ENCODE measurements around the gene PCSK6. TPM values are rescaled to one million over a fixed set of nuclear protein-coding genes. Genes with fewer than 3 reads are reported as not detected.

PCSK6 gene
- total RNA-seq, 4 donors from 2014 or later, result 4.0 to 28.6 (median 17.5) TPM

DNA sequence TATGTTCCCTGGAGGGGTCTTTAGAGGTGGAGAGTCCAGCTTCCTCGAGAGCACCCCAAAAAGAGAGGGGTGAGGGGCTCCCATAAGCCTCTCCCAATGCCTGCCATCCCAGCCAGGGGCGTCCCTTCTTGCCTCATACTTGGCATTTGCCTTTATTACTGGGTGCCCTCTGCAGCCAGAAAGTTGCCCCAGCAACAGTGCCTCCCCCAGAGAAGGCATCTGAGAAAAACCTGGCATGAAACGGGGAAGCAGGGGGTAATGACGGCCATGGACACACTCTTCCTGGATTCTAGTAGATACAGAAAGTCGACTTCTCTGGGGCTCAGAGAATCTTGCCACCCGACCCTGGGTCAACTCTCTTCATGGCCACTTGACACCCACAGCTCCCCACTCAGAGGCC, 90.1 kb downstream of the PCSK6 start:
- DNase-seq, result no peak
- Histone ChIP-seq H3K36me3 (no peaks in the 10 kb centered on the region), H3K9me3 (no peaks in the 10 kb centered on the region), H3K4me3 (replicated peaks in 1 of 3) (no peak overlapping the region), H3K27ac (no peak overlapping the region), H3K27me3 (no peaks in the 10 kb centered on the region), H3K4me1 (no peaks in the 10 kb centered on the region)
- intact Hi-C loops (cut with DNase I), result no loop called here
- TF ChIP-seq POLR2A (IDR thresholded peaks at IDR 0.05) (no peak), CTCF (IDR thresholded peaks at IDR 0.05) (no peak)
- 66 to 81% methylated on average over 6 of the region's 6 CpGs for WGBS, 2 donors

DNA sequence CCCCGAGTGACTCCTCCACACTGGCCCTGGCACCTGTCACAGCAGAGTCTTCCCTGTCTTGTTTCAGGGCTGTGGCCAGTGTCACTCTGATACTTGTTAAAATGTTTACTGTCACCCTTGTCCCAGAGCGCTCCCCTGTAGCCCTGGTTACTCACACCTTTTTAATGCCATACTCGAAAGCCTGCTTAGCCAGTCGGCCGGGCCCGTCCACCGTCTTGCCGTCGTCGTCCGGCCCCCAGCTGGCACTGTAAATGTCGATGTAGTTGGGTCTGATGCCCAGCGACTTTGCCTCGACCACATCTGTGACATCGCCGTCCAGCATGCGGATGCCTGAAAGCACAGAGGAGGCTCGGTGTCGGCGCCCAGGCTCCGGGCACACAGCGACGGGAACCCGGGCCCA, 91.3 kb downstream of the PCSK6 start:
- no peaks in the 10 kb centered on the region for H3K36me3 ChIP-seq
- no peak for TF ChIP-seq POLR2A (IDR thresholded peaks at IDR 0.05)
- no peak for TF ChIP-seq CTCF (IDR thresholded peaks at IDR 0.05)
- no peaks in the 10 kb centered on the region for H3K27me3 ChIP-seq
- 79 to 82% methylated on average over 23 to 24 of the region's 24 CpGs for WGBS, 2 donors
- no peak for DNase-seq
- H3K9me3 ChIP-seq, result no peaks in the 10 kb centered on the region
- H3K4me3 ChIP-seq (replicated peaks in 1 of 3), result no peak overlapping the region
- intact Hi-C loops (cut with DNase I), result no loop called here
- no peak overlapping the region for H3K27ac ChIP-seq
- H3K4me1 ChIP-seq, result no peaks in the 10 kb centered on the region

DNA sequence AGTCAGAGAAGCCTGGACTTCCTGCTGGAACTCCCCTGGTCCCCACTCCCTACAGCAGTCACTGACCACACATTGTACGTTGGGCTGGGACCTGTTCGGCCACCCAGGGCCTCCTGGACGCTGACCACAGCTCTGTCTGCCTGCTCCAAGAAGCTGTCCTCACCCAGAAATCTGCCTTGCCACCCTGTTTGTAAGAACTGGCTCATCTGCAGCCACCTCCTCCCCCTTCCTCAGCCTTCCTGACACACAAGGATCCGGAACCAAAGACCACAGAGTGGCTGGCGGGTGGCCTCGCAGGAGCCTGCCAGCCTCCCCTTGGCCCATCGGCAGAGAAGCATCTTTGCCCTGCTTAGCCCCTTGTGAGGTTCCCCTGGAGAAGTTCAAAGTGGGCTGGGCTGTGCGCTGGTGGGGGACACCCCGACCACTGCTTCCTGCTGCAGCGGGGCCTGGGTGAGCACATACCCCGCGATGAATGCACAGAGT, 91.9 kb downstream of the PCSK6 start:
- Histone ChIP-seq H3K27ac (no peak overlapping the region), H3K27me3 (no peaks in the 10 kb centered on the region), H3K36me3 (no peaks in the 10 kb centered on the region), H3K4me3 (replicated peaks in 1 of 3) (no peak overlapping the region), H3K4me1 (no peaks in the 10 kb centered on the region), H3K9me3 (no peaks in the 10 kb centered on the region)
- intact Hi-C loops (cut with DNase I), result no loop called here
- 64 to 81% methylated on average over 8 of the region's 12 CpGs for WGBS, 2 donors
- no peak for DNase-seq
- TF ChIP-seq CTCF (IDR thresholded peaks at IDR 0.05) (no peak), POLR2A (IDR thresholded peaks at IDR 0.05) (no peak)

DNA sequence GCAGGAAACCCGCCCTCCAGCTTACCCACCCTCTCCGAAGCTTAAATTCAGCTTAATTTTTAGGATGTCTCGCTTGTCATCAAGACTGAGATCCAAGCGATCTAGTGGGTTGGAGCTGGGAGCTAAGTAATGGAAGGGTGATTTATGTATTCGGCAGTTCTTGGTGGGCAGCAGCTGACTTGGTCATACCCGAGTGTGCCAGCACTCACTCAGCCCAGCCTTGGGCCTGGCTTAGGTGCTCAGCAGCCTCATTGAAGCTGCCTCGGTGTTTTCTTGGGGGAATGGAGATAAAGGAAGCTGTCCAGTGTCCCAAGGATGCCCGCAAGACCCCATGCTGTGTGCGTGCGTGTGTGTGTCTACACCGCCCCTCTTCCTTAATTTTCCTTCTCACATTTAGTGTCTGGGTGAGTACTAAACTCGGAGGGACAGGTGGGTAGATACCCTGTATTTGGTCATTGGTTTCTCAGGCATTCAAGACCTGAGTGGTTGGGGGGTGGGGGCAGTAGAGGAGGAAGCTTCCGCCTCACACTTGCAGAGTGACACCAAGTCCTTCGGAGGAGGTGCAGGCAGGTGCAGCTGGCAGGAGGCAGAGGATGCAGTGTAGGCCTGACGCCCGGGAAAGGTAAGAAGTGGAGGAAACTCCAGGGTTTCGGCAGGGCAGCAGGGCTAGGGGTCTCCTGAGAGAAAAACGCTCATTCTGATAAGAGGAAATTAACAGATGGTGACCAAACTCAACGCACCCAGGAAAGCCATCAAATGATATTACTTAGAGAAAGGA, 92.8 kb downstream of the PCSK6 start:
- no peaks in the 10 kb centered on the region for H3K27me3 ChIP-seq
- no peaks in the 10 kb centered on the region for H3K9me3 ChIP-seq
- no peak overlapping the region for H3K4me3 ChIP-seq (replicated peaks in 1 of 3)
- H3K27ac ChIP-seq, result no peak overlapping the region
- intact Hi-C loops (cut with DNase I), result no loop called here
- TF ChIP-seq CTCF (IDR thresholded peaks at IDR 0.05), result no peak
- no peak for TF ChIP-seq POLR2A (IDR thresholded peaks at IDR 0.05)
- no peak for DNase-seq
- 86 to 92% methylated on average over 19 of the region's 19 CpGs for WGBS, 2 donors
- no peaks in the 10 kb centered on the region for H3K4me1 ChIP-seq
- no peaks in the 10 kb centered on the region for H3K36me3 ChIP-seq

- Histone ChIP-seq H3K4me1 (no peaks in the 10 kb centered on the region), H3K27me3 (no peaks in the 10 kb centered on the region), H3K9me3 (no peaks in the 10 kb centered on the region), H3K4me3 (replicated peaks in 1 of 3) (no peak overlapping the region), H3K27ac (no peak overlapping the region), H3K36me3 (no peaks in the 10 kb centered on the region)
- no peak for TF ChIP-seq POLR2A (IDR thresholded peaks at IDR 0.05)
- no peak for TF ChIP-seq CTCF (IDR thresholded peaks at IDR 0.05)
- intact Hi-C loops (cut with DNase I), result no loop called here
- no peak for DNase-seq
- WGBS, 2 donors, result 51 to 74% methylated on average over 7 to 11 of the region's 11 CpGs
Observed at GRCh38 chr15:101394654-101395053, 94.9 kb downstream of the PCSK6 start.
